22Rv1 (cell line): Measurements from ENCODE around the gene SPACA5B.
"Not testable (repeated sequence)": the region's sequence is repeated elsewhere in the genome, so short reads cannot be mapped to it uniquely, and the experiment has no call there.

ENCODE experiments used
- H3K27ac ChIP-seq: fragments of 450-650 bp; 2 replicates; pipeline ENCODE4 v1.5.1; 2017
- CTCF ChIP-seq: fragments of 450-650 bp; IDR thresholded peaks from 2 replicates; pipeline ENCODE4 v1.5.1; 2017; ENCODE audit warnings: mild to moderate bottlenecking
- ZFX ChIP-seq: fragments of 450-650 bp; IDR thresholded peaks from 2 replicates; pipeline ENCODE4 v1.6.1; 2017; ENCODE audit warnings: antibody characterized with exemption, borderline replicate concordance

The SPACA5B gene

GRCh38 chrX:48141810-48142508 lies 11.5 kb downstream of the SPACA5B start:
- not testable (repeated sequence) for H3K27ac ChIP-seq

DNA sequence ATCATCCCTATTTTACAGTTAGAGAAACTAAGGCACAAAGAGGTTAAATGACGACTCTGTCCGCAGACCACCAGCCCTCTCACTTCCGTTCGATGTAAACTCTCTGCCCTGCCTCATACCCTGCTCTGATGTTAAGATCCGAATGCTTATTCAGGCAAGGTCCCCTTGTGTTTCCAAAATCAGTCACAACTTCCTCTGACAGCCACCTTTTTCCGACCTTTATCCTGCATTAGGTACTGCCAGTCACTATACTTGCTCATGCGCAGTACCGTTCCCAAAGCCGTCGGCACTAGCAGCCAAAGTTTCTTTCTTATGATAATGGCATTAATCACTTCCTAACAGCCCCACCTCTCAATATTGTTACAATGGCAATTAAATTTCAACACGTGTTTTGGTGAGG lies 12.3 kb downstream of the SPACA5B start:
- H3K27ac ChIP-seq = not testable (repeated sequence)

DNA sequence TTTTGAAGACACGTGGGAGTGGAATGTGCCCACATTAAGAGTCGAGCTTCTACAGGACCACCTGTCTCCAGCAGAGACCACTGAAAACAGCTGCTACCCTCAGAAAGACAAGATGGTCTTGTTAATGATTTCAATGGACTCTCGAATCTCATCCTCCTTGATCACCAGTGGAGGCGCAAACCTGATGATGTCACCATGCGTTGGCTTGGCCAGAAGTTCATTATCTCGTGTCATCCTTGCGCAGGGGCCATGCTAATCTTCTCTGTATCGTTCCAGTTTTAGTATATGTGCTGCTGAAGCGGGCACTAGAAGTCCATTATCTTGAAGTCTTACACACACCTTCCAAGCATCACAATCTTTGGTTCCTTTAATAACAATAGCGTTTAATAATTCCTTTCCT lies 23.3 kb downstream of the SPACA5B start:
- H3K27ac ChIP-seq = no peak overlapping the region
- TF ChIP-seq ZFX = no peak
- TF ChIP-seq CTCF = no peak

DNA sequence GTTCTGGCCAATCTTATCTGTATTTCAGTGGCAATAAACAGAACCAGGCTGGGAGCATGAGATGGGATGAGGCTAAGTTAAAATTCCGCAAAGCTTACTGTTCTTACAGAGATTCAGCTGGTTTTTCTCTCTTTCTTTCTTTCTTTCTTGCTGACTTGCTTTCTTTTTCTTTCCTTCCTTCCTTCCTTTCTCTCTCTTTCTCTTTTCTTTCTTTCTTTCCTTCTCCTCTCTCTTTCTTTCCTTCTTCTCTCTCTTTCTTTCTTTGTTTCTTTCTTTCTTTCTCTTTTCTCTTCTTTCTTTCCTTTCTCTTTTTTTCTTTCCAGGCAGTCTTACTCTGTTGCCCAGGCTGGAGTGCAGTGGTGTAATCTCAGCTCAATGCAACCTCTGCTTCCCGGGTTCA lies 24.4 kb downstream of the SPACA5B start:
- no peak overlapping the region for H3K27ac ChIP-seq
- TF ChIP-seq ZFX = no peak
- TF ChIP-seq CTCF = no peak

GRCh38 chrX:48156014-48156413 lies 25.6 kb downstream of the SPACA5B start:
- no peak for TF ChIP-seq ZFX
- no peak overlapping the region for H3K27ac ChIP-seq

GRCh38 chrX:48165241-48165640 lies 34.8 kb downstream of the SPACA5B start:
- H3K27ac ChIP-seq = no peak overlapping the region
- no peak for TF ChIP-seq ZFX
- no peak for TF ChIP-seq CTCF

DNA sequence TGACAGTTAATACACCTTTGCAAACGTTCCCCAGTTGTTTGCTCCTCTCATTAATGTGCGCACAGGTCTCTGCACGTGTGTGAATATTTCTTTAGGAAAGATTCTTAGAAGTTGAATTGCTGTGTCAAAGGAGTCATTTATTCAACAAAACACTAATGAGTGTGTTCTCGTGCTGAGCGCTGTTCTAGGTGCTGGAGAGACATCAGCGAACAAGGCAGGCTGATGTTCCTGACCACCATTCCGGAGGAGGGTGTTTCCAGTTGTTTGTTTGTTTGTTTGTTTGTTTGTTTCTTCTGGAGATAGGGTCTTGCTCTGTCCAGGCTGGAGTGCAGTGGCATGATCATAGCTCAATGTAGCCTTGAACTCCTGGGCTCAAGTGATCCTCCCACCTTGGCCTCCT lies 35.9 kb downstream of the SPACA5B start:
- H3K27ac ChIP-seq = not testable (repeated sequence)

DNA sequence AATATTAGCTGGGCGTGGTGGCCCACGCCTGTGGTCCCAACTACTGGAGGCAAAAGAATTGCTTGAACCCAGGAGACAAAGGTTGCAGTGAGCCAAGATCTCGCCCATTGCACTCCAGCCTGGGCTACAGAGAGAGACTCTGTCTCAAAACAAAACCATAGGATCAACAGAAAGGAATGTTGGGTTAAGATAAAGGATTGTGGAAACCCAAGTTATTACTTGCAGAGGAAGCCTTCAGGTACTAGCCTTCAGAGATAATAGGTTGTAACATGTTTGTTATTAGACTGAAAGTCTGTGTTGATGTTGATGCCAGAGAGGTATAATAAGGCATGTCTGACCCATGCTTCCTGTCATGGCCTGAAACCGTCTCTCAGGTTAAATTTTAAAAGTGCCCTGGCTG lies 49.3 kb downstream of the SPACA5B start:
- TF ChIP-seq ZFX (no peak), CTCF (no peak)
- H3K27ac ChIP-seq = no peak overlapping the region

- TF ChIP-seq CTCF = no peak
- no peak for TF ChIP-seq ZFX
- H3K27ac ChIP-seq = no peak overlapping the region
Measured at GRCh38 chrX:48180811-48181210, 50.4 kb downstream of the SPACA5B start.

- not testable (repeated sequence) for H3K27ac ChIP-seq
Measured at GRCh38 chrX:48181882-48182281, 51.5 kb downstream of the SPACA5B start.
